ENCODE data around the gene TRAF6.

GRCh38 chr11:36454941-36455631 lies 55.0 kb downstream of the TRAF6 start:
- TF ChIP-seq, protein P1, sequence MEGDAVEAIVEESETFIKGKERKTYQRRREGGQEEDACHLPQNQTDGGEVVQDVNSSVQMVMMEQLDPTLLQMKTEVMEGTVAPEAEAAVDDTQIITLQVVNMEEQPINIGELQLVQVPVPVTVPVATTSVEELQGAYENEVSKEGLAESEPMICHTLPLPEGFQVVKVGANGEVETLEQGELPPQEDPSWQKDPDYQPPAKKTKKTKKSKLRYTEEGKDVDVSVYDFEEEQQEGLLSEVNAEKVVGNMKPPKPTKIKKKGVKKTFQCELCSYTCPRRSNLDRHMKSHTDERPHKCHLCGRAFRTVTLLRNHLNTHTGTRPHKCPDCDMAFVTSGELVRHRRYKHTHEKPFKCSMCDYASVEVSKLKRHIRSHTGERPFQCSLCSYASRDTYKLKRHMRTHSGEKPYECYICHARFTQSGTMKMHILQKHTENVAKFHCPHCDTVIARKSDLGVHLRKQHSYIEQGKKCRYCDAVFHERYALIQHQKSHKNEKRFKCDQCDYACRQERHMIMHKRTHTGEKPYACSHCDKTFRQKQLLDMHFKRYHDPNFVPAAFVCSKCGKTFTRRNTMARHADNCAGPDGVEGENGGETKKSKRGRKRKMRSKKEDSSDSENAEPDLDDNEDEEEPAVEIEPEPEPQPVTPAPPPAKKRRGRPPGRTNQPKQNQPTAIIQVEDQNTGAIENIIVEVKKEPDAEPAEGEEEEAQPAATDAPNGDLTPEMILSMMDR (conservative IDR thresholded peaks at IDR 0.05 in 1 of 2, IDR thresholded peaks at IDR 0.05 in 1 of 2; ENCODE audit: extremely low read depth in 1 of 2, insufficient read depth in 1 of 2, low read depth in 1 of 2, low read length in 2 of 2) = no peak
- TF ChIP-seq EZH2 (IDR thresholded peaks at IDR 0.05; ENCODE audit: borderline replicate concordance, low read length) = no peak
